ENCODE measurements around the gene C3AR1.
"Not testable (repeated sequence)": the region's sequence is repeated elsewhere in the genome, so short reads cannot be mapped to it uniquely, and the experiment has no call there.

The C3AR1 gene

GRCh38 chr12:8026291-8026900 is 39.8 kb downstream of the C3AR1 start:
- DNase-seq, result peak; percentile 97

- DNase-seq, result no peak
Measured at GRCh38 chr12:8018666-8019581, 47.2 kb downstream of the C3AR1 start.

GRCh38 chr12:8018213-8018612 is 47.9 kb downstream of the C3AR1 start:
- DNase-seq, result not testable (repeated sequence)

- DNase-seq, result no peak
Measured at GRCh38 chr12:8014836-8015235, 51.3 kb downstream of the C3AR1 start.

DNA sequence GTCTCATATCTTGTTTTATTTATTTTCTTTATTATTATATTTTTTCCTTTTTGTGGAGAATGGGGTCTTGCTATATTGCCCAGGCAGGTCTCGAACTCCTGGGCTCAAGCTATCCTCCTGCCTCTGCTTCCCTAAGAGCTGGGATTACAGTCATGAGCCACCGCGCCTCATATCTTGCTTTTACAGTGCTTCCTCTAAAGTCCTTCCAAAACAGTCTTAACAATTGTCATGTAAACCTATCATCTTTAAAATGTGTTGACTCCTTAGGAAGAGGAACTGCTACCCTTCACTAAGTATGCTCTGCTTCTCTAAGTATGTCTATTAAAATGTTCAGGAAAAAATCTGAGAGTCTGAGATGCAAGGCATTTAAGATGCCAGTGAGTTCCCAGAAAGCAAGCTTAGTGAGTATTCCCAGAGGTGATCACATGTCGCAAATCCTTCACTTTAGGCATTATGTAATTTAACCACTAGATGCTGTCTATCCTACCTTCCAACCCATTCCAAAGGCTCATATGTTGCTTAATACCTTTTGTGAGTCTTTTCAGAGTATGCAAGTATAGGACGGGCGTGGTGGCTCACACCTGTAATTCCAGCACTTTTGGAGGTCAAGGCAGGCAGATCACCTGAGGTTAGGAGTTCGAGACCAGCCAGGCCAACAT is 53.4 kb downstream of the C3AR1 start:
- DNase-seq, result no peak

GRCh38 chr12:8011331-8011730 is 54.8 kb downstream of the C3AR1 start:
- DNase-seq, result no peak
